Right renal pelvis (tissue), 4 donors: ENCODE results near the gene KIAA0319L. TPM values are rescaled to one million over a fixed set of nuclear protein-coding genes. Genes with fewer than 3 reads are reported as not detected.
"Not testable (repeated sequence)": the region's sequence is repeated elsewhere in the genome, so short reads cannot be mapped to it uniquely, and the experiment has no call there.

ENCODE experiments used
- DNase-seq, 4 donors: peaks; one replicate each; pipeline ENCODE4 v3.0.0-alpha.2; 2013; ENCODE audit warnings: low read depth in 4 of 4, low spot score in 3 of 4, missing footprints in 1 of 4
- polyA plus RNA-seq, 4 donors: library from polyadenylated mRNA; unstranded; fragments of 120-200 nt; gene quantifications; one replicate each; pipeline ENCODE4 v1.2.1, GENCODE V29; 2013; ENCODE audit not compliant: insufficient read length in 4 of 4

KIAA0319L gene
- polyA plus RNA-seq = 10 to 100 TPM; 59.4 to 64.4 (median 60.6) TPM

DNA sequence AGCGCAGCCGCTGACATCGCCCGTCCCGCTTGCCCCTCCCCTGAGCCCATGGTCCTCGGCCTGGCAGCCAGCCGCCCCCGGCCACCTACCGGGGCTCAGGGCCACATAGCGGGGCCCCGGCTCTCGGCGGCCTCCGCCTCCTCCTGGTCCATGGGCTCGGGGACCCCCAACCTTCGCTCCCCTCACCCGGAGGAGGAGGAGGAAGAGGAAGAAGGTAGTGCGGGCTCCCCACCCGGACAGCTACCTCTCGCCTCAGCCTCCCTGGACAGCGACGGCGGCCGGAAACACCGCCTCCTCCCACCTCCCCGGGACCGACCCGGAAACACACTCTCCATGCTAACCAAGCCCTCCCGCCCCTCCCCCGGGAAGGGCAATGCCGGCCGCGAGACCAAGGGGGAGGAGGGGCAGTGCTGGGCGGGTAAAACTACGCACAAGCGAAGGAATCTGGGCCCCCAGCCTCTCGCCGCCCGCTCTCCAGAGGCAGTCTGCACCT is at the start of gene KIAA0319L:
KIAA0319L (minus strand) TSS at position 286 of the 493 bp plus-strand sequence. CDS start 2,912 bp downstream, outside the sequence.
- DNase-seq = peak in 2 of 4 donors; percentile 81 to 99

DNA sequence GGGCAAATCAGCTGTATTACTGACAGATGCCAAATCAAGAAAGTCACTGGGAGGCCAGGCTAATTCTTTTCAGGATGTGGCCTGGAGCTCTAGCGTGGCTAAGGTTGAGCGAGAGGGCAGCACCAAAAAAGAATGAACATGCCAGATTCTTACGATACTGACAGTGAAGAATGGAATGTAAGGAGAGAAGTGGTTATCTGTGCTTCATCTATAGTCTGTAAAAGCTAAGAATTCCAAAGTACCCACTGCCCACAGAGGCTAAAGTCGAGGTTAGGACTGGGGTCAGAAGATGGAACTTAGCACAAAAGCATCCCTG is 48.6 kb upstream of the KIAA0319L start:
- DNase-seq = no peak

DNA sequence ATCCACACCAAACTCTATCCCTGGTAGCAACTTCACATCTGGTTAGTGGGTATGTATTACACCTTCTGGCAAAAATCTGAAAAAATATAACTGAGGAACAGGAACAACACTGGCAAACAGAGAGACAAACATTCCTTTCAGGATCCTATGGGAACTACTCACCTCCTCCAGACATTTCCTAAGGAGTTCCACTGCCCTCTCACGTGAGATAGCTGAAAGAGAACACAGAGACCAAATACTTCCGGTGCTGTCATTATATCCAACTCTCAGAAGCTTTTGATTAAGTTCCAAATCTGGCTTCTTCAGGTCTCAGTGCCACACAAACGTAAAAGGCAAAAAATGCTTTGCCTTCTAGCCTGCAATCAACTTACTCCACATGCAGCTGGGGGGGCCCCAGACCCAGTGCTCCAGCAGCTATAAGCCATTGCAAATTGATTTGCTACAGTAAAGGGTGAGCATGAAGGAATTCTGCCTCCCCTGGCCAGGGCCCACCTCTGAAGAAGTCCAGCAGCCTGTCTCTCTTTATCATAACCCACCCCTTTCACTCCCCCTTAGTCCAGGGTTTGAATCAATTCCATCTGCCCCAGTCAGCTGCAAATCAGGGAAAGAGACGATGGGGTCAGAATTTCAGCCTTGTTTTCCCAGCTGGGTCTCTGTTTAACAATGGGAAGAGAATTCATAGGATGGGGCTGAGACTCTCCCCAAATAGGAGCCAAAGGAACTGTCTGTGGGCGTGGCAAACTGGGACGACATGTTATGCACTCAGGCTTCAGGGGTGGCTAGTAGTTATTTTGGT is 48.1 kb upstream of the KIAA0319L start:
- no peak for DNase-seq

DNA sequence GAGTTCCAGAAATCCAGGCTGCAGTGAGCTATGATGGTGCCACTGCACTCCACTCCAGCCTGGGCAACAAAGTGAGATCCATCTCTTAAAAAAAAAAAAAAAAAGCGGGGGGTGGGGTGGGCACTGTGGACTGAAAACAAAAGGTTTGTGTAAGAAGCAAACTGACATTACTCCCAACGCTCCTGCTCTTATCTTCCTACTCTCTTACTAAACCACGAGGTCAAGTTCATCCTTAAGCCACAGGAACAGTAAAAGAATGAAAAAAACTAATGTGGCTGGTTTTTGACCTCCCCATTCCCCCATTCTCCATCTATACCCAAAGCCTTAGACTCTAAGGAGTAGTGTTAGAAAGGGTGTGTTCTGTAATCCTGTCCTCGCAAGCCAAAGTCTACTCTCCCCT is 46.7 kb upstream of the KIAA0319L start:
- no peak for DNase-seq

DNA sequence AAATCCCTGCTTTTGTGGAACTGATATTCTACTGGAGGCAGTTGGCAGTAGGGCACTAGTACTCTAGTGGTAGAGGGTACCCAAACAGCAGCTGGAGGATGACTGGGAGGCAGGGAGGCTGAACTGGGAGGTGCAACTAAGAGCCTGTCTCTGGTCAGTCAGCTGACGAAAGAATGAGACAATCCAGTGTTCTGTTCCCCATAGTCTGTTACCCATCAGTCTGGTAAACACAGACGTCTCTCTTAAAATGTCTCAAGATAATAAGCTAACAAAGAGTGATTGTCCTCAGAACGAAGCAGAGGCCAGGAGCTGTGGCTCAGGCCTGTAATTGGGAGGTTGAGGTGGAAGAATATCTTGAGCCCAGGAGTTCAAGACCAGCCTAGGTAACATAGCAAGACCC is 46.3 kb upstream of the KIAA0319L start:
- no peak for DNase-seq

DNA sequence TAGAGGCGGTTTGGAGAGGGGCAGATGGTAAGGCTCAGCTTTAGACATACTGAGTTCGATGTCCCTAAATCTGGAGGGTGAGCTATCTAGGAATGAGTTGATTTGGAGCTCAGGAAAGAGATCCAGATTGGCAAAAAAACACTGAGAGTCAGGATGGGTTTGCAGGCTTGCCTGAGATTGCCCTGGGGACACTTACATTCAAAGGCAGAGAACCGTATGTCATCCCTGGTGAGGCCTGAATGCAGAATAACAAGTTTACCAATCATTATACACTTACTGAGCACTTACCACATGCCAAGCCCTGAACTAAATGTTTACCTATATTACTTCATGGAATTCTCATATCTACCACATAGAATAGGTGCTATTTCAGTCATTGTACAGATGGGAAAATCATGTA is 43.4 kb upstream of the KIAA0319L start:
- DNase-seq = no peak

DNA sequence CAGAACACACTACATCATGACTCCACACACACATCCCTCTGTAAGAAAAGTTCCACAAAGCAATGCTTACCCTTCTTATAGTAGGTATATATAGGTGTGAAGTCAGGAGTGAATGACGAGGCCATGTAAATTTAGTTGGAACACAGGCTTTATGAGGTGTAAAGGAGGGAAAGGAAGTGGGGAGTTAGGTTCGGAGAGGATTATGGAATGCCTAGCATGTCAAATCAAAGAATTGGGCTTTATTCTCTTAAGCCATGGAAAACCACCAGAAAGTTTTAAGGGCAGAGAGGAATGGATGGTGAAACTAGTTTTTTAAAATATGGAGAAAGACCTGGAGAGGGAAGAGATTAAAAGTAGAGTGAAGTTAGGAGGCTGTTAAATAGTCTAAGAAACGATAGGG is 42.2 kb upstream of the KIAA0319L start:
- DNase-seq = no peak

DNA sequence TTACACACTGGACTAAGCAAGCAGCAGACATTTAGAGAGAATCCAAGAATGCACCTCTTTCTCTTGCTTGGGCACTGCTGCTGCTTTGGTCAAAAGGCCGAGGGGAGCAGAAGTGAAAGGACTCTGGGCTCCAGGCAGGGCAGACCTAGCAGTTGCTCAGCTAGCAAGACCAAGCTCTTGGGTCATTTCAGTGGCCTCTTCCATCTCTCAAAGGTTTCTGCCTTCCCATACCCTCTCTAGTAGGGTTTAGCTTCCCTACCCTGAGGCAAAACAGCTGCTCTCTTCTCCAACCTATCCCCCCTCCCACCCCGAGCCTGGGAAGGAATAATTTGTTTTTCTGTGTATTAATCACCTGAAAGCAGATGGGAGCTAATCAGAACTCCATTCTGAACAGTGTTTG is 41.7 kb upstream of the KIAA0319L start:
- no peak for DNase-seq

DNA sequence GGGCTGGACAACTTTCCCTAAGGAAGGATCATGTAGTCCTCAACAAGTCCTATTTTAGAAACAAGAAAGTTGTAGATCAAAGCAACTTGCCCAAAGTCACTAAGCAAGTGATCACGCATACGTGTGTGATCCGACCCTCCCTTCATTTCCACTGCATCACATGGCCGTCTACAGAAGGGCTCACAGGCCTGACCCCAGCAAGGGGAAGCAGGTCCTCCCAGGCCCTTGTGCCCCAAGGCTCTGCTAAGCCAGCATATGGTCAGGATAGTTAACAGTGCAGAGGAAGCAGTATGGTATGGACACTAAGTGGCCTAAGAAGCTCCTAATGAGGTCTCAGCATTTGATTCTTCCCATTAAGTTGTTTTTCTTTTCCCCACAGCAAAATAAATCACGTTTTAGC is 40.7 kb upstream of the KIAA0319L start:
- no peak for DNase-seq

DNA sequence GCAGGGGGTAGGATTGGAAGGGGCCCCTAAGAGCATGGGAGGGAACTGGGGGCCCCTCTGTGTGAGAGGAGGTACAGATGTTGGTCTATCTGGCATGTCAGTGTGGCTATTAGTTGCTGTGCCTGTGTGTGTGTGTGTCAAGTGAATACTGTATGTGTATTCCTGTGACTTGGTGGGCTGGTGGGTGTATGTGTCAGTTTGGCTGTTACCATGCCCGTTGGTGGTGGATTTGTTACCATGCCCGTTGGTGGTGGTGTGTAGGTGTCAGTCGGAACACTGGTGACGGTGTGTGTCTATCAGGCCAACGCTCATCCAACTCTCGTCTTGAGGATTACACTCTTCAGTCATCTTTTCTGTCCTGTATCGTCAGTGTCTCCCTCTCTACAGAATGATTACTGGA is 38.5 kb upstream of the KIAA0319L start:
- DNase-seq = no peak

DNA sequence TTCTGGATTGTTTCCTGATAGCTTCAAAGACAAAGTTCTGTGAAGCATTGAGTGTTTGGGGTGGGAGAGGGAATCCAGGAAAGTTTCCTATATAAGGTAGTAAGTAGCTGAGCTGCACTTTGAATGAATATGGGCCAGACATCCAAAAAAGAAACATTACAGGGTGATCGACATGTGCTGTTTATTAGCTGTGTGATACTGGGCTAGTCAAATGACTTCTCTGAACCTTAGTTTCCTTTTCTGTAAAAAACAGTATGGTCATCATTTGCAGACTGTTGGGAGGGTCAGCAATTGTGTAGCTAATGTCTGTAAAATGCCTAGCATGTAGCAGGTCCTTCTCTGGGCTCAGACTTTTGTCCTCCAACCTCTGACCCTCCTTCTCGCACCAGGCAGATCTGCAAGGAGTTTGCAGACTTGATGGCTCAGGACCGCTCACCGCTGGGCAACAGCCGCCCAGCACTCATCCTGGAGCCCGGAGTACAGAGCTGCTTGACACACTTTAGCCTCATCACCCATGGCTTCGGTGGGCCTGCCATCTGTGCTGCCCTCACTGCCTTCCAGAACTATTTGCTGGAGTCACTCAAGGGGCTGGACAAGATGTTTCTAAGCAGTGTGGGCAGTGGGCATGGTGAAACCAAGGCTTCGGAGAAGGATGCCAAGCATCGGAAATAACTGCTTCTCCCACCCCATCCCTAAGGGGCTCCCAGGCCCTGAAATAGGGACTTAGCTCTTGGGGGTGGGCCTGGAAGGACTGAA is 37.0 kb upstream of the KIAA0319L start:
- DNase-seq = no peak

DNA sequence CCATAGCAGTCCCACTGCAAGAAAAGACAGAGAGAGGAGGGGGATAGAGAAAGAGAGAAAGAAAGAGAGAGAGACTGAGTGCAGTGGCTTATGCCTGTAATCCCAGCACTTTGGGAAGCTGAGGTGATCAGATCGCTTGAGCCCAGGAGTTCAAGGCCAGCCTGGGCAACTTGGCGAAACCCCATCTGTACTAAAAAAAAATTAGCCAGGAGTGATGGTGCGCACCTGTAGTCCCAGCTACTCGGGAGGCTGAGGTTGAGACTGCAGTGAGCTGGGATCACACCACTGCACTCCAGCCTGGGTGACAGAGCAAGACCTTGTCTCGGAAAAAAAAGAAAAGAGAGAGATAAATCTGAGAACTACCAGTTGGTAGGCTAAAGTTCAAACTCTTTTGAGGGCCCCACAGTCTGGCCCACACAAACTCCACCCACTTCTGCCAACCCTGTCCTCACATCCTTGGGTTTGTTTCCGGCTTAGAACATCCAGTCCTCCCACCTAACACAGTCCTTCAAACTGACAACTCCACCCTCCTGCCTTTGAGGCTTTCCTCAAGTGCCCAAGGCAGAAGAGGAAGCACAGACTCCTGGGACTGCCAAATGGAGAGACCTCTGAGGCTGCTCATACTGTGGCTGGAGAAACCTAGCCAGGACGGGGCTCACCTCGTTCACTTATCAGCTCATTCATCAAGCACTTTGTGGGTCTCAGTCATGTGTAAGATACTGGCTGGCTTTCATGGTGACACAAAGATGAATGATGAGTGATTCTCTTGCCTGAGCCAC is 36.0 kb upstream of the KIAA0319L start:
- no peak for DNase-seq

DNA sequence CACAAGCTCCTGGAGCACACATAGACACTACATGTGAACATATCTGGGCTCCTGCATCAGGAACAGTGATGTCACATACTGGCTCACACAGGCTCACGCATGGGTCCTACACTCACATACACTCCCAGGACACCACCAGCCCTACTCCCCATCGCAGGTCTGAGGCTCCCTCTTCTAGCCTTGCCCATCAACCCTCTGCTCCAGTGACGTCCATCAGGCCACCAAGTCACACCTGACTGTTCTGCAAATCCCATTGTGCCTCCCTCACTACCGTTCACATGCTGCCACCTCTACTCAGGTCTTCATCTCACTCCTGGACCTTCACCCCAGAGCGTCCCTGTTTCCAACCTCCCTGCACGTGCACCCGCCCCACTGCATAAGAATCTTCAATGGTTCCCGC is 34.0 kb upstream of the KIAA0319L start:
- no peak for DNase-seq

DNA sequence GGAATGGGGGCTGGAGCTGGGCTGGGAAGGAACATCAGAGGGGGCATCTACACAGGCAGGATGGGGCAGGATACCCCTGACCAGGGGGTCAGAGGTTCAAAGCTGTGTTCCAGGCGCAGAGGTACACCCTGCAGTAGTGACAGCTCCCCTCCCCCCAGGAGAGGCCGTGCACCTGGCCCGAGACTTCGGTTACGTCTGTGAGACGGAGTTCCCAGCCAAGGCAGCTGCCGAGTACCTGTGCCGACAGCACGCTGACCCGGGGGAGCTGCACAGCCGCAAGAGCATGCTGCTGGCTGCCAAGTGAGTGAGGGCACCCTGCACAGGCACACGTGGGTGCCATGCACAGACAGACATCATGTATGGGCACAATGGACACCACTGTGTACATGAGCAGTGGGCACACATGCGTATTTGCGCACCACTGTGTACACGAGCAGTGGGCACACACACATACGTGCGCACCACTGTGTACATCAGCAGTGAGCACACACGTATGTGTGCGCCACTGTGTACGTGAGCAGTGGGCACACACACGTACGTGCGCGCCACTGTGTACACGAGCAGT is 33.4 kb upstream of the KIAA0319L start:
- no peak for DNase-seq

DNA sequence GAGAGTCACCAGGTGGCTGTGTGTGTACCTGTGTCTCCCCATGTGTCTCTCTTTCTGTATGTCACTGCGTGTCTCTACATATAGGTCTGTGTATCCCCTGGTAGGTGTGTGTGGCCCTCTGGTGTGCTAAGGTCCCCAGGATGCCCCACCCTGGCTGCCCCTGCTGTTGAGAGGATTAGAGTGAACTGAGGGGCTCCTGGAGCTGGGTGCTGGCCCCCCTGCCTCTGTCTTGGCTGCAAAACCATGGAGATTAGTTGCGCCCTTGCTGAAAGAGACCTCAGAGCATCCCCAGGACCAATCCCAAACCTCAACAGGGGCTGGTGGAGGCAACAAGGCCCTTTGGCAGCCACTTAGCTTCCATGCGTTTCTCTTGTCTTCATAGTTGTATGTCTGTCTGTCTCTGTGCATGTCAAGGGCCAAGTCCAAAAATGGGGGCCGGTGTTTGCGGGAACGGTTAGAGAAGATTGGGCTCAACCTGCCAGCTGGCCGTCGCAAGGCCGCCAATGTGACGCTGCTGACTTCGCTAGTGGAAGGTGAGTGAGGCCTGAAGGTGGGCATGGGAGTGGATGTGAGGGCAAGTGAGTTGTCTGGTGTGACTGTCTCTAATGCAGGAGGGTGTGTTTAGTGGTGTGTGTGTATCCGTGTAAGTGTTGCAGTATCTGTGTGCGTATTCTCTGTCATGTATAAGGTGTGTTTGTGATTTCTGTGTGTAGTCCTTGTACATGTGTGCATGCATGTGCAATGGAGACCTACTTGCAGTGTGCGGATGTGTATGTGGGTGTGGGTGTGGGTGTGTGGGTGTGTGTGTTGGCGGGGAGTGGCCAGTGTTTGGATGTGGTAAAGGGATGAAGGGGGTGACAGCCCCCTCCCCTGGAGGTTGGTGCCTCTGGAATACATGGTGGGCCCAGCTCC is 32.6 kb upstream of the KIAA0319L start:
- no peak for DNase-seq

DNA sequence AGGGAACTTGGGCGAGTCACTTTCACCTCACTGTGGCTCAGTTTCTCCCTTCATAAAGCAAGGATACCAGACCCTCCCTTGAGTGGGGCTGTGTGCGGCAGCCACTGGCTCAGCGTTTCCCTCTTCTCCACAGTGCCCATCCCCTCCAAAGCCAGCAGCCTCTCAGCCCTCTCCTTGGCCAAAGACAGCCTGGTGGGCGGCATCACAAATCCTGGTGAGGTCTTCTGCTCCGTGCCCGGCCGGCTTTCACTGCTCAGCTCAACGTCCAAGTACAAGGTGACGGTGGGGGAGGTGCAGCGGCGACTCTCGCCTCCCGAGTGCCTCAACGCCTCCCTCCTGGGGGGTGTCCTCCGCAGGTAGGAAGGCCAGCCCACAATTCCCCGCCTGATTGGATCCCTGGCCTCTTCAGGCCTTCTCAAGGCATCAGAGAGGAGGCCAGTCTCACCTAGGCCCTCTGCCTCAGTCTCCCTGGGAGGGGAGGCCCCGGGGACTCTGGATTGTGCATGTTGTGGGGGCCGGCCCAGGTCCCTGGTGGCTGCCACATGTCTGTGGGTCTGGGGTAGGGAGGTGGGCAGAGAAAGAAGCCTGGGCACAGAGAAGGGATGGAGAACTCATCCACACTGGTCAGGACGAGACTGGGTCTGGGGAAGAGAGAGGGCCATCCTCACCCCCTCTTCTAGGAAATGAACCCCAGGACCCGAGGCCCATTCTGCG is 31.2 kb upstream of the KIAA0319L start:
- DNase-seq = no peak

DNA sequence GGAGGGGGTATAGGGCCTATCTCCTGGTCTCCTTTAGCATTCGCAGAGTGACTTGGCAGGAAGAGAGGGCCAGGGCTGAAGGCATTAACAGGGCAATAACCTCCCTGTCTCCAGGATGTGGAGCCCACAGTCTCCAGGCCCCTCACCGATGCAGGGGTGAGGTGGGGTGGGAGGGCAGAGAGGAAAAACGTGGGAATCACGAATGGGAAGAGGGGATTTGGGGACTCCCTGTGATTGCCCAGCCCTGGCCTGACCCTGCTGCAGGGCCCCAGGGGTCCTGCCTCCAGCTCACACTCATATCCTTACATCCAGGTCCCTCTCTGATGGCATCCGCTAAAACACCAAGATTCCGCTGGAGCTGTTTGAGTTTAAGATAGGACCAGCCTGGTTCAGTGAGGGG is 30.5 kb upstream of the KIAA0319L start:
- no peak for DNase-seq

DNA sequence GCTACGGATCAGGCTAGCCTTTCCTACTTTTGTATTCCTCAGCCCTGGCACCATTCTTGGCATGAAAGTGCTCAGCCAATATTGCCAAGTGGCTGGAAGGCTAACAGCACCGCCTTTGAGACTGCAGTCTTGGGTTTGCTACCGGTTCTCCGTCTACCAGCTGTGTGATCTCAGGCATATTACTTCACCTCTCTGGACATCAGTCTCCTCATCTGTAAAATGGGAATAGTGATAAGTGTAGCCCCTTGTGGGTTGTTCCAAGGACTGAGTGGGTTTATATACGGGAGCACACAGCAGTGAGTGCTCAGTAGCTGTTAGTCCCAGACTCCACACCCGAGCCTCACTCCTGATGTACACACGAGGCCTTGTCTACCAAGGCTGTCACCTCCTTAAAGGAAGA is 29.6 kb upstream of the KIAA0319L start:
- DNase-seq = no peak

DNA sequence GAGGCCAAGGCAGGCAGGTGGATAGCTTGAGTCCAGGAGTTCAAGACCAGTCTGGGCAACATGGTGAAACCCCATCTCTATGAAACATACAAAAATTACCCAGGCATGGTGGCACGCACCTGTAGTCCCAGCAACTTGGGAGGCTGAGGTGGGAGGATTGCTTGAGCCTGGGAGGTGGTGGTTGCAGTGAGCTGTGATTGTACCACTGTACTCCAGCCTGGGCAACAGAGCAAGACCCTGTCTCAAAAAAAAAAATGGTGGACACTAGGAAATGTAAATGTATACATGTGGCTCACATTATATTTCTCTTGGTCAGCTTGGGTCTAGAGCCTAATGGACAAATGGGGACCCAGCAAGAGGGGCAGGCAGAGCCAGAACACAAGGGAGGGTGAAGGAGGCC is 28.6 kb upstream of the KIAA0319L start:
- not testable (repeated sequence) for DNase-seq
